KG1 (cell line): ENCODE data around the gene HRCT1.

Source experiments
- DNase-seq: peaks from one replicate; lab custom pipeline; 2025; lab: John Stamatoyannopoulos, UW

Gene HRCT1

DNA sequence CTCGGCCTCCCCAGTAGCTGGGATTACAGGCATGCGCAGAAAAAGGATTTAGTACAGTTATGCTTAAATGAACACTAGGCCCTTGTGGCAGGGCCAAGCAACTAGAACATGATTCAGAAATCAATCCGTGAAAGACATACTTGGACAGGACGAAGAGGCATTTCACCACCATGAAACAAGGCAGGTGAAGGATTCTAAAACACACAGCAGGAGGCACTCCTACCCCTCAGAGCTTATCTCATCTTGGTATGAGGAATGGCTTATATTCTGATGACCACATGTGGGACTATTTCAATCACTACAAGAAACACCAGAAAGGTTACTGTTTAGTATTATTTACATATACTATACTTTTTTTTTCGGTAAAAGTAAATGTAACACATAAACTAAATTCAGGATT is 36.3 kb downstream of the HRCT1 start:
- DNase-seq: no peak

DNA sequence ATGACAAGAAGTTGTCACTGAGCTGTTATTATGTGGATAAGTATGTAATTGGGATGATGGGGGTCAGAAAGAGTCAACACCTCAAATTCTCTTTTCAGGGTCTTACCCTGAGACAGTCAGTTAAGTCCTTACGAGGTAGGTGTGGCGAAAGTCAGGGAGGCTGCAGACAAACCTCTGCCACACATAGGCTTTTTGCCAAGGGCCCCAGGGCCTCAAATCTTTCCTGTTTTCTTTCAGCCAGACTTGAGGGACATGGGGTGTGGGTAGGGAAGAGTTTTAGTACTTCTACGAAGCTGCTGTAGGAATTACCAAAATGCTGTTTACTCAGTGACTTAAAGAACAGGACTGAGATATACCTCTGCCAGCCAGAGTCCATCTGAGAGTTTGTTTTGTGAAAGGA is 38.2 kb downstream of the HRCT1 start:
- DNase-seq: no peak

DNA sequence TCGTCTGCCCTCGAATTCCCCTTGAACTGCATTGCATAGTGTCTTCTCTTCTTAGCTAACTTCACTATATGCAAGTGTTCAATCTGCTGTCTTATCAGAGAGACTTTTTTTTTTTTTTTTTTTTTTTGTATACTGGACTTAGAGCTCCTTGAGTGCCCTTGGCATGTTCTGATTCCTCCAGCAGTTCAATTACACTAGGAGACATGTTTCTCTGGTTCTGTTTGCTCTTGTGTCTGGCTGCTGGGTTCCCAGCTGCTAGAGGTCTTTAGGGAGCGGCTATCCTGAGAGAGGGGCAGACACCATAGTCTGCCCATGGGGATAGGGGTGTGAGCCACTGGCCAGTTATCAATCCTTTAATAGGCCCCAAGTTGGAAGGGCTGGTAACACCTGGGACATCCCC is 38.8 kb downstream of the HRCT1 start:
- no peak for DNase-seq

DNA sequence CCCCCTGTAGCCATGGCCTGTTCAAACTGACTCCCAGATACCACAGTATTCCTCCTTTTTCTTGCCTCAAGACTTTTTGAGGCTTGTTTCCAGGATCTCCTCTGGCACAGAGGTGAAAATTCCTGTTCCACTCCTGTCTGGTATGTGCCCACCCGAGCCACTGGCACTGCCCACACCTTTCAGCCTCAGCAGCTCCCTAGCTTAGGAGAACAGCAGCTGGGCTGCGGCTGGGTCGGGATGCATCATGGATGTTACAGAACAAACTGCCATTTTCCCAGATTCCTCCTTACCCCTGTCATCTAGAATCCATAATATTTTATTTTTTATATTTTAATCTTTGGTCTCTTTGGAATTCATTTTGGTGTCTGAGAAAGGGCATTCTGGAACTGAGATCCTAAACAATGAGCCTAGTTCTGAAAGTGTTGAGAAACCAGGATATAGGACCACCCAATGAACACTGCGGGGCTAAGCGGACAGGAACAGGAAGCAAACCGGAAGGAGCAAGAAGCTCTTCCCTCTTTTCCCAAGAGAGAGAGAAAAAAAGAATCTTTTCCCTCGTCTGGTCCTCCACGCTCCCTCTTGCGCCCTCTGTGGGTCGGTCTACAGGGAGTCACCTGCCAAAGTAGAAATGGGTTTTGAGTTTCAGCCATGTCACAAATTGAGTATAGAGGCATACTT is 39.5 kb downstream of the HRCT1 start:
- DNase-seq: peak; percentile 10

DNA sequence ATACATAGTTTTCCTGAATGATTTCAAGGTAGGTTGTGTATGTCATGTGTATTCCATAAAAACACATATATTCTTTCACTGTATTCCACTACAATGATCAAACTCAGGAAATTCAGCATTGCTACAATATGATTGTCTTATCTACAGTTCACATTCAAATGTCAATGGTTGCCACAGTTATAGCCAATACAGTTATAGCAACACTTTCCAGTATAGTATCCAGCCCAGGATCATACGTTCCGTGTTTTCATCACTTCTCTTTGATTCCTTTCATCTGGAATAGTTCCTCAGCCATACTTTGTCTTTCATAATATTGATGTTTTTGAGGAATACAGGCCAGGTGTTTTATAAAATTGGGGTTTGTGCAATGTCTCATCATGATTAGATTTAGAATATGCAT is 42.4 kb downstream of the HRCT1 start:
- DNase-seq: no peak

DNA sequence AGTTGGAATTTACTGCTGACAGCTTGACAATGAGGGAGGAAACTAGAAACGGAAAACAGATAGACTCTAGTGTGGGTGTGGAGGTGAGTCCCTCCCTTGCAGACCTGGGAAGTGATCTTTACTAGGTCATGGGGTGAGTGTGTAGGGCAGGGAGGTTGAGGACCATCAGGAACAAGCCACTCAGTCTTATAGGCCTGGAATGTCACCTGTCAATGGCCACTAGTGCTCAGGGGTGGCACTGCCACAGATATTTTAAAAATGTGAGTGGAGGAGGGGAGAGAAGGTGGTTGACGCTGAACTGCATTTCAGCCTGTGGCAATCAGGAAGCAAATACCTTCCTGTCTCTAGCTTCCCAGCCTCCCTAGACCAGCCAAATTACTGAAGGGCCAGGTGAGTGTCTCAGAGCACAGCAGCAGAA is 42.9 kb downstream of the HRCT1 start:
- DNase-seq: no peak

DNA sequence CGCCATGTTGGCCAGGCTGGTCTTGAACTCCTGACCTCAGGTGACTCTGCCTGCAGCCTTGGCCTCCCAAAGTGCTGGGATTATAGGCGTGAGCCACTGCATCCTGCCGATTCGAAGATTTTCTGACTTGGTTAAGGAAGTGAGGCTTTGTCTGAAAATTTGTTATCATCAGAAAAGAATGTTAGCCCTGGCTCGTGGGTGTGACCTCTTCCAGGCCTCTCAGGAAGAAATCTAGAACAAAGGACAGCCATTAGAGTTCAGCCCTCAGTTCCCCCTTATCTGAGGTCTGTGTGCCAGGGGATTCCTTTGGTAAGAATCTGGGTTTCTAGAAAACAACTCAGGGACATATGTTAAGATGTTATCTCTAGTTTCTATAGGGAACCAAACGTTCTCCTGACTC is 45.7 kb downstream of the HRCT1 start:
- no peak for DNase-seq

DNA sequence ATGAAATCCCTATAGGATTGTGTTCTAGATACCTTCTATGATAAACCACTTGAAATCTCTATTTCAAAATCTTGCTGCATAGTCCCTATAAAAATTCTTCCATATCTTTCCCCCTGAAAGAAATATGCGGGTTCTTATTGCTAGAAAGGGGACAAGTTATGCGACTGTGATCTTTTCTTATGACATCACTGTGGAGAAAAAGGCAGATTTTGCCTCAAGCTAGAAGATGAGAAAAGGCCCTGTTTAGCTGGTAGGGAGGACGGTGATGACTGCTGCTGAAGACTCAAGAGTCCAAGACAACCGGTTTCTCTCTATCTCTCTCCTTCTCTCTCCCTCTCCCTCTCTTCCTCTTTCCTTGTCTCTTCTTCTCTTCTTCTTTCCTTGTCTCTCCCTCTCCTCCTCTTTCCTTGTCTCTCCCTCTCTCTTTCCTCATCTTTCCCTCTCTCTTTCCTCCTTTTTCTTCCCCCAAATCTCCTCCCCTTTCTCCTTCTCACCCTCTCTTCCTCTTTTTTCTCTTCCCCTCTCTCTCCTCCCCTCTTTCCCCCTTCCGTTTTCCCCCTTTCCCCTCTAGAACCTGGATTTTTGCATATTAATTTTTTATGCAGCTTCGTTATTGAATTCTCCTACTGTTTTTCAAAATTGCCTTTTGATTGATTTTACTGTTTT is 46.7 kb downstream of the HRCT1 start:
- no peak for DNase-seq

DNA sequence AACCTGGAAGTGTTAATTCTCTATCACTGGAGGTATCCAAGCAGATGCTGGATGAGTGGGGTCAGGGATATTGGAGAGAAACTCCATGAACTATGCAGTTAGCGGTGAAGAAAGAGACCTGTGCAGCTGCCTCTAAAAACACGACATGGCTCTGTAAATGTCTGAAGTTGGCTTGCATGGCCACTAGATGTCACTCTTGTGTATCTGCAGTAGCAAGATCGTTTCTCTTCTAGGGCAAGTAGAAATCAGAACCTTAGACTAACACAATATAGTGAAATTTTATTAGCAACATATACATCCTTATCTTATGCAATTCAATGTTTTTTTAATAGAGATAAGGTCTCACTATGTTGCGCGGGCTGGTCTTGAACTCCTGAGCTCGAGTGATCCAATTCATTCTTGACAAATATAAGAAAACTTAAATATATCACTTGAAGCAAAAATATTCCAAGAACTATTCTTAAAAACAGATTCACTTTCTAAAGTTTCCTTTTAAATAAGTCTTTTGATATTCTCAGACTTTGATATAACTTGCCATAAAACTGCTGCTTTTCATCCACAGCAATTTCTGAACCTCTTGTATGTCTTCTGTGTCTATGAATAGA is 49.0 kb downstream of the HRCT1 start:
- DNase-seq: peak; percentile 37

DNA sequence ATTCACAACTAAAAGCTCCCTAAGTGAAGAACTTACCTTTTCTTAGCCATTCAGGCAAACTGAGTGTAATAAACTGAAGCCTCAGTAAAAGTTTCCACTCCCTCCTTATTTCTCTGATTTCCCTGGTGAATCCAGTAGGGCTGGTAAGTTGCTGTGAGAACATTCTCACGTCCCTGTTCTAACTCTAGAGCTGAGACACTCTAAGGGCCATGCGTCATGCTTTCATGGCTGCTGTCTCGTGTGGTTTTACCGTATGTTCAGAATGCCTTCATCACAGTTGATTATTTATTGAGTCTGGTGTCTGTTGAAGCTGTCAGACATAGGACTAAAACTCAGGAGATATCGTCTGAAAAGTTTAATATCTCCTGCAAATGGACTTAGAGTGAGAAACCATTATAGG is 50.6 kb downstream of the HRCT1 start:
- DNase-seq: no peak
